Epidermal melanocyte (primary cell): ENCODE data around the gene KIF1B.
A peak's percentile ranks its signal among the peaks of the same experiment; 100 is the strongest.
"Not testable (repeated sequence)": the region's sequence is repeated elsewhere in the genome, so short reads cannot be mapped to it uniquely, and the experiment has no call there.

Experiments used
- DNase-seq: peaks from one replicate; pipeline ENCODE4 v3.0.0; 2011; ENCODE audit warnings: low spot score; ENCODE audit not compliant: insufficient read length

Gene KIF1B

GRCh38 chr1:10424034-10424433, 213.7 kb downstream of the KIF1B start:
- peak; percentile 21 for DNase-seq

- no peak for DNase-seq
Measured at GRCh38 chr1:10424651-10425050, 214.3 kb downstream of the KIF1B start.

GRCh38 chr1:10425826-10426534, 215.6 kb downstream of the KIF1B start:
- DNase-seq = not testable (repeated sequence)

GRCh38 chr1:10426535-10426848, 216.1 kb downstream of the KIF1B start:
- DNase-seq = not testable (repeated sequence)

- no peak for DNase-seq
Measured at GRCh38 chr1:10428984-10429383, 218.6 kb downstream of the KIF1B start.

GRCh38 chr1:10429868-10430215, 219.5 kb downstream of the KIF1B start:
- no peak for DNase-seq

DNA sequence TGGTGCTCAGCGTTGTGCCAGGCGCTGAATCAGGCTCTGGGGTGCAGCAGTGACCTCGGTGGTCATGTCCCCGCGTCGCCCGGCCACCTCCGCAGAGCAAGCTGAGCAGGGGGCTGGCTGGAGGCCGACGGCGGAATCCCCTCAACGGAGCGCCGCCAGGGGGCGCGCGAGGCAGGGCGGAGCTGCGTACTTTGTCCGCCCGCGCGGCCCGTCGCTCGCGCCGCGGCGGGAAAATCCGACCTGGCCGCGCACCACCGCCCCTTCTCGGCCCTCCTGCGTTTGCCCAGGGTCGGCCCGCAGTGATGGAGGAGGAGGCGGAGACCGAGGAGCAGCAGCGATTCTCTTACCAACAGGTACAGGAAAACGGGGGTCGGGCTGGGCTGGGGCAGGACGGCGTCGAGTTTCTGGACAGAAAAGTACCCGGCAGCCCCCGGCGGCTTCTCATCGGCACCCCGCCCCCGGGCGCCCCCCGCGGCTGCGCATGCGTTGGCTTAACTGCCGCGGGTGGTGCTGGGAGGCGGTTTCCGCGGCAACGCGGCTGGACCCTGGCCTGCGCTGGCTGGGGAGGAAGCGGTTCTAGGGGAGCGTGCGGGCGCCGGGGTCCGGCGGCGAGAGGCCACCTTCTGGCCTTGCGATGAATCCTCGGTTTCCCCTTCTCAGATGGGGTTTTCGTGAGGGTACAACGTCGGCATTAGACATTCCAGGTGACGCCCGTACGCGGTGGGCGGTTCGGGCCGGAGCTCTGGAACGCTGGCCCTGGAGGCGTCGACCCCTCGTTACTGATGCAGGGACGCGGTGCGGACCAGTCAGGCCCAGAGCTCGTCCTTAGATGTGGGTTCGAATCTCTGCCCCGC, 220.1 kb downstream of the KIF1B start, which contains the start of gene CENPS:
Gene CENPS, plus strand, starts transcription at position 218 of the 854 bp plus-strand sequence. Its CDS starts 85 bp downstream, at position 303.
- DNase-seq = peak; percentile 99
